Endothelial cell of umbilical vein (primary cell): ENCODE measurements around the gene ARMH3. TPM values are rescaled to one million over a fixed set of nuclear protein-coding genes. Genes with fewer than 3 reads are reported as not detected.
A peak's percentile ranks its signal among the peaks of the same experiment; 100 is the strongest.

Experiments
- BruUV-seq: library from RNA; stranded (reverse); fragments of 400-500 nt; replicated peaks from 2 replicates; lab custom pipeline; 2021; lab: Mats Ljungman, UMichigan
- CTCF ChIA-PET: fragments of 300-600, 350-600 bp; sonication (Branson Sonifier 250); formaldehyde crosslinking; loops from one replicate; lab custom pipeline; 2021; ENCODE audit warnings: antibody characterized with exemption, inconsistent platforms; lab: Charles Lee
- POLR2A ChIA-PET: fragments of 300-600, 350-600 bp; sonication (Branson Sonifier 250); formaldehyde crosslinking; loops from one replicate; lab custom pipeline; 2021; ENCODE audit warnings: antibody characterized with exemption, inconsistent platforms; lab: Charles Lee
- DNase-seq: peaks from one replicate; pipeline ENCODE4 v3.0.0-alpha.2; 2011; ENCODE audit warnings: low read depth, low spot score
- FAIRE-seq: peaks from 2 replicates; lab custom pipeline; 2011; peaks lifted over from hg19 to GRCh38; lab: Jason Lieb, UNC
- H2AFZ ChIP-seq: 2 replicates; pipeline ENCODE4 v1.6.0; 2012; ENCODE audit warnings: low read depth, low read length, control low read depth, inconsistent platforms
- H3K27ac ChIP-seq: 2 replicates; pipeline ENCODE4 v1.5.1; 2011; ENCODE audit warnings: low read depth, mild to moderate bottlenecking, control low read depth, low read length, moderate library complexity; ENCODE audit not compliant: insufficient read depth
- H3K27me3 ChIP-seq, 2 experiments: 2 replicates each; pipeline versions ENCODE4 v1.6.0 to v1.6.1; 2011; ENCODE audit warnings: low read length in 2 of 2, mixed read lengths in 1 of 2; ENCODE audit not compliant: control insufficient read depth in 2 of 2, insufficient read depth in 2 of 2
- H3K36me3 ChIP-seq, 2 experiments: 2 replicates in 1 of 2; 3 replicates in 1 of 2; pipeline ENCODE4 v1.5.1; 2011; ENCODE audit warnings: low read length in 2 of 2, mild to moderate bottlenecking in 1 of 2, moderate library complexity in 1 of 2; ENCODE audit not compliant: control insufficient read depth in 2 of 2, insufficient read depth in 2 of 2; ENCODE audit errors: extremely low read depth in 1 of 2
- H3K4me1 ChIP-seq: 3 replicates; pipeline ENCODE4 v1.5.1; 2011; ENCODE audit warnings: mild to moderate bottlenecking, low read length; ENCODE audit not compliant: control insufficient read depth, insufficient read depth; ENCODE audit errors: extremely low read depth
- H3K4me2 ChIP-seq: 2 replicates; pipeline ENCODE4 v1.6.1; 2011; ENCODE audit warnings: low read length, control low read depth, mixed read lengths; ENCODE audit not compliant: insufficient read depth
- H3K4me3 ChIP-seq, 3 experiments: fragments of 200-600 bp in 1 of 3; sonication (generic), shearing (Covaris generic) in 1 of 3; replicated peaks in 1 of 3; 2 replicates each; pipeline ENCODE4 v1.5.1; 2011 to 2016; ENCODE audit warnings: control low read depth in 3 of 3, low read length in 3 of 3, mild to moderate bottlenecking in 2 of 3, inconsistent platforms in 1 of 3, low read depth in 1 of 3, moderate library complexity in 1 of 3; ENCODE audit not compliant: insufficient read depth in 1 of 3
- H3K79me2 ChIP-seq: 2 replicates; pipeline ENCODE4 v1.6.0; 2012; ENCODE audit warnings: low read length, inconsistent platforms; ENCODE audit not compliant: control insufficient read depth, insufficient read depth
- H3K9ac ChIP-seq: replicated peaks from 2 replicates; pipeline ENCODE3; 2011; ENCODE audit warnings: low read length, control low read depth; ENCODE audit not compliant: insufficient read depth; ENCODE audit errors: extremely low read depth
- H3K9me1 ChIP-seq: replicated peaks from 3 replicates; pipeline ENCODE4 v1.6.0; 2011; ENCODE audit warnings: mild to moderate bottlenecking, low read length; ENCODE audit not compliant: control insufficient read depth, insufficient read depth; ENCODE audit errors: extremely low read depth
- H3K9me3 ChIP-seq: replicated peaks from 2 replicates; pipeline ENCODE4 v1.5.1; 2012; ENCODE audit warnings: low read length, inconsistent platforms; ENCODE audit not compliant: control insufficient read depth, insufficient read depth
- H4K20me1 ChIP-seq: replicated peaks from 2 replicates; pipeline ENCODE3; 2011; ENCODE audit warnings: mild to moderate bottlenecking, low read length; ENCODE audit not compliant: control insufficient read depth, insufficient read depth; ENCODE audit errors: extremely low read depth
- FOS ChIP-seq: IDR thresholded peaks from 2 replicates; pipeline ENCODE4 v1.6.1; 2011; ENCODE audit warnings: mild to moderate bottlenecking, low read length, moderate library complexity, borderline replicate concordance; ENCODE audit not compliant: insufficient read depth
- JUN ChIP-seq: IDR thresholded peaks from 2 replicates; pipeline ENCODE4 v1.6.1; 2011; ENCODE audit warnings: borderline replicate concordance, low read depth; ENCODE audit not compliant: insufficient read length, insufficient read depth
- MAX ChIP-seq: IDR thresholded peaks from 2 replicates; pipeline ENCODE4 v1.6.1; 2011; ENCODE audit not compliant: insufficient read depth, insufficient read length
- MYC ChIP-seq: IDR thresholded peaks from one replicate; pipeline ENCODE4 v1.6.1; 2011; ENCODE audit warnings: mild to moderate bottlenecking, low read depth, low read length
- POLR2AphosphoS5 ChIP-seq: IDR thresholded peaks from 2 replicates; pipeline ENCODE4 v1.6.1; 2012; ENCODE audit warnings: low read depth, mild to moderate bottlenecking, control low read depth, low read length, moderate library complexity; ENCODE audit not compliant: insufficient read depth
- dilution Hi-C: fragments of 300-500 bp; cut with MboI; formaldehyde crosslinking; loops from one replicate; pipeline ENCODE4 v1.15.0; 2019; ENCODE audit warnings: low sequenced_read_pairs; ENCODE audit not compliant: extremely low pct_ligation_motif_present
- intact Hi-C: fragments of 100-400 bp; cut with micrococcal nuclease; formaldehyde crosslinking; loops from one replicate; pipeline ENCODE4 v1.10.0; 2022
- polyA plus RNA-seq, 4 experiments: library from polyadenylated mRNA; depleted of rRNA in 3 of 4; stranded (reverse) in 3 of 4; unstranded in 1 of 4; fragments of >200 nt; gene quantifications; 2 replicates each; pipeline versions ENCODE4 v1.2.1 to v1.2.3, GENCODE V29; 2011 to 2012; ENCODE audit warnings: missing spikeins in 1 of 4
- total RNA-seq: library from RNA; stranded (reverse); gene quantifications from 2 replicates; pipeline ENCODE4 v1.2.3, GENCODE V29; 2021

Gene ARMH3
- total and polyA plus RNA-seq, 2 donors (not counting 3 experiments of a cell fraction or from before 2014, with no cell fraction given) = 13.1 to 17.6 TPM

GRCh38 chr10:102066399-102067088, 10.6 kb upstream of the ARMH3 start:
- CTCF ChIA-PET = interaction anchor here (0.9 to 4.4 kb wide), 8 partner anchors 14 to 230 kb away, joined by 3 to 45 read pairs (median 4); no protein-coding TSS in a partner anchor
- no peaks in the 10 kb centered on the region for H3K36me3 ChIP-seq
- peaks cover 30% of the 10 kb centered on the region for H3K79me2 ChIP-seq
- intact Hi-C loops (no loop called here), dilution Hi-C loops (no loop called here)
- H3K9me1 ChIP-seq = no peaks in the 10 kb centered on the region
- POLR2A ChIA-PET = no interaction called here
- no peaks in the 10 kb centered on the region for H3K27me3 ChIP-seq
- no peaks in the 10 kb centered on the region for H4K20me1 ChIP-seq
- peaks cover 14% of the 10 kb centered on the region for H3K4me1 ChIP-seq
- peak overlapping the region; percentile 70 for H3K9ac ChIP-seq
- TF ChIP-seq JUN (no peak), MYC (no peak), POLR2AphosphoS5 (no peak), MAX (no peak), FOS (no peak)
- no peak overlapping the region for H3K27ac ChIP-seq
- H3K4me2 ChIP-seq = peak overlapping the region; percentile 60
- H3K4me3 ChIP-seq = peak overlapping the region in 1 of 3 experiments; percentile 42
- TSS peak; percentile 38 for BruUV-seq
- FAIRE-seq (no peak), DNase-seq (no peak)
- no peak overlapping the region for H2AFZ ChIP-seq
- no peaks in the 10 kb centered on the region for H3K9me3 ChIP-seq
